ENCODE results near the gene SMAD7.

Gene SMAD7

GRCh38 chr18:48962252-48962993, 11.7 kb upstream of the SMAD7 start:
- in situ Hi-C loops (cut with HindIII; ENCODE audit: low sequenced_read_pairs), result no loop called here

DNA sequence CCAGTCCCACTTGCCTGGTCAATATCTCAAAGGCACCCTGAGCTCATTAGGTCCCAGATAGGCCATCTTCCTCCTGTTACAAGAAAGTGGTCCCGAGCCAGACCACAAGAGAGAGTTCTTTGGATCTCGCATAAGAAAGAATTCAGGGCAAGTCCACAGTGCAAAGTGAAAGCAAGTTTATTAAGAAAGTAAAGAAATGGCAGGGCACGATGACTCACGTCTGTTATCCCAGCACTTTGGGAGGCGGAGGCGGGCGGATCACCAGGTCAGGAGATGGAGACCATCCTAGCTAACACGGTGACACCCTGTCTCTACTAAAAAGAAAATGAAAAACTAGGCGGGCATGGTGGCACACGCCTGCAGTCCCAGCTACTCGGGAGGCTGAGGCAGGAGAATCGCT, 10.8 kb upstream of the SMAD7 start:
- in situ Hi-C loops (cut with HindIII; ENCODE audit: low sequenced_read_pairs), result no loop called here

GRCh38 chr18:48959921-48960920, 9.5 kb upstream of the SMAD7 start:
- in situ Hi-C loops (cut with HindIII; ENCODE audit: low sequenced_read_pairs), result no loop called here

GRCh38 chr18:48959551-48959920, 8.8 kb upstream of the SMAD7 start:
- in situ Hi-C loops (cut with HindIII; ENCODE audit: low sequenced_read_pairs), result no loop called here

- in situ Hi-C loops (cut with HindIII; ENCODE audit: low sequenced_read_pairs), result no loop called here
Observed at GRCh38 chr18:48958951-48959350, 8.2 kb upstream of the SMAD7 start.

GRCh38 chr18:48957616-48958015, 6.9 kb upstream of the SMAD7 start:
- in situ Hi-C loops (cut with HindIII; ENCODE audit: low sequenced_read_pairs), result no loop called here

DNA sequence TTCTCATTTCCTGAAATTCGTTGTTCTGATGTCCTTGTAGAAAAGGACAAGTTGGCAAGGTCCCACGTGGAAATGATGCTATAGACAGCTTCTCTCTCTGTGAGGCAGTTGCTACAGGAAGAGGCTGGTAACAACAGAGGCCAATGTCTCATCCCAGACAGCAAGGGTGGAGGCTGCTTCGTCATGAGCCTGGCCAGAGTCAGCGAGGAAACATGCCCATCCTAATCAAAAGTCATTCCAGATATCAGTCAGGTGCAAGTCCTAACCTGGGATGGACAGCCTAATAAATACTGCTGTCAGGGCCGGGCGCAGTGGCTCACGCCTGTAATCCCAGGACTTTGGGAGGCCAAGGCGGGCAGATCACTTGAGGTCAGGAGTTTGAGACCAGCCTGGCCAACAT, 6.4 kb upstream of the SMAD7 start:
- in situ Hi-C loops (cut with HindIII; ENCODE audit: low sequenced_read_pairs), result no loop called here

GRCh38 chr18:48956356-48956755, 5.6 kb upstream of the SMAD7 start:
- in situ Hi-C loops (cut with HindIII; ENCODE audit: low sequenced_read_pairs), result no loop called here

DNA sequence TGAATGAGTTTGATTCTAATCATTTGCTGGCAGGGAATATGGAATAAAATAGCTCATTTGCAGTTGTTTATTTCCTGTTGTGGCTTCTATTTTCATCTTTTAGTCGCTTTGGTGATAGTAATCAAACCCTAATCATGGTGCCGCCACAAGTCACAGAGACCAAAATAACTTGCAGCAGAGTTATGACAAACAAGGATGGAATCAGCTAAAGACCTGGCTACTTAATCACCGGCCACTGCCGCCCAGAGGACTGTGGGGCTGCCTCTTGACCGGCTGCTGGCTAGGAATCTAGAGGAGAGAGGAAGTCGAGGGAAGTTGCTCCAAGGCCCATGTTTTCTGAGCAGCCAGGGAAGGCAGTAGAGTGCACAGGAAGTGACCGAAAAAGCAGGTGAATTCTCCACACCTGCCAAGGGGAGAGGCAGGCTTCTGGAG, 5.1 kb upstream of the SMAD7 start:
- in situ Hi-C loops (cut with HindIII; ENCODE audit: low sequenced_read_pairs), result no loop called here

DNA sequence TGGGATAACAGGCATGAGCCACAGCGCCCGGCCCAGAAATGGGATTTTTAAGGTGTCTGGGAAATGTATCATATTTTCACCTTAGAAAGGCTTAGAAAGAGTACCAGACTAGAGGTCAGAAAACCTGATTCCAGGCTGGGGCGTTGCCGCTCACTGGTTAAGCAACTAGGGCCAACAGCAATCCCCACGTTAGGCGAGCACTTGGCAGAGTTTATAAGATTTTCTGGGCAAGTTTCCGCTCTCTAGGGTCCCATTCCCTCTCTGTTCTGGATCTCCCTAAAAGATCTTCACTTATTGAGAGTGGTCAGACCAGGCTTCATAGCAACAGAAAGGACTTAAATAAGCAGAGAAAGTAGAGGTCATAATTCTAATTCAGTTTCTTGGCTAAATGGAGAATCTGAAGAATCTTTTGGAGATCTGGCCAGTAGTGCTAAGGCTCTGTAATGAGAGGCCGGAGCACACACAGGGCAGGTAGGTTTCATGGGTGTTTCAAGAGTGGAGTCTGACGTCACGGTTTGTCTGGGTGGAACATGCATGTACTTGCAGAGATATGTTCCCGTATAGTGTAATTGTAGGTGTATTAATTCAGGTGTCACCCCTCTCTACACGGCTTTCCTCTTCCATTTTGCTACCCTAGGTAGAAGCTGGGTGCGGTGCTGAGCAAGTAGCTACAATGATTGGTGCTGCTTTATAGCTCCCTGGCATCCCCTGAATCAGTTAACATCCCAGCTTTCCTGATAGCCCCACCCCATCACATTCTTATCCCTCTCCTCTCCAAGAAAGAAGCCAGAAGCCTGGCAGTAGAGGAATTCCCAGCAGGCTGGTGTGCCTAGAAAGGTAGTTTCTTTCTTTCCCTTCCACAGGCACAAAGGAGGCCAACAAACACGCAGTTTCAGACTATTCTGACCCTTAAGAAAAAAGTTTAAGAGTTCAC, 4.4 kb upstream of the SMAD7 start:
- in situ Hi-C loops (cut with HindIII; ENCODE audit: low sequenced_read_pairs), result no loop called here

DNA sequence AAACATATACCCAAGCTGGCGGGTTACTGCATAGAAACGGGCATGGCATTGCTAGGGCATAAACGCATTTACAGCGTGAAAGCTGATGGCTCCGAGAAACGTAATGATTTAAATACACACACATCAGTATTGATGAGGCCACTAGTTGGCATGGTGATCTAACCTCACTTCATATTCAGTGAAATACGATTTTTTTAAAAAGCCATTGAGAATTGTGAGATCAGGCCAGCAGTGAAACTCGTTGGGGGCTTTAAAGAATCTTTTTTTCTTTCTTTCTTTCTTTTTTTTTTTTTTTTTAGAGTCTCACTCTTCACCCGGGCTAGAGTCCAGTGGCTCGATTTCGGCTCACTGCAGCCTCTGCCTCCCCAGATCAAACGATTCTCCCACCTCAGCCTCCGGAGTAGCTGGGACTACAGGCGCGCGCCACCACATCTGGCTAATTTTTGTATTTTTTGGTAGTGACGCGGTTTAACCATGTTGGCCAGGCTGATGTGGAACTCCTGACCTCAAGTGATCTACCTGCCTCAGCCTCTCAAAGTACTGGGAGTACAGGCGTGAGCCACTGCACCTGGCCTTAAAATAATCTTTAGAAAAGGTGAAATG, 2.4 kb upstream of the SMAD7 start:
- in situ Hi-C loops (cut with HindIII; ENCODE audit: low sequenced_read_pairs), result no loop called here

DNA sequence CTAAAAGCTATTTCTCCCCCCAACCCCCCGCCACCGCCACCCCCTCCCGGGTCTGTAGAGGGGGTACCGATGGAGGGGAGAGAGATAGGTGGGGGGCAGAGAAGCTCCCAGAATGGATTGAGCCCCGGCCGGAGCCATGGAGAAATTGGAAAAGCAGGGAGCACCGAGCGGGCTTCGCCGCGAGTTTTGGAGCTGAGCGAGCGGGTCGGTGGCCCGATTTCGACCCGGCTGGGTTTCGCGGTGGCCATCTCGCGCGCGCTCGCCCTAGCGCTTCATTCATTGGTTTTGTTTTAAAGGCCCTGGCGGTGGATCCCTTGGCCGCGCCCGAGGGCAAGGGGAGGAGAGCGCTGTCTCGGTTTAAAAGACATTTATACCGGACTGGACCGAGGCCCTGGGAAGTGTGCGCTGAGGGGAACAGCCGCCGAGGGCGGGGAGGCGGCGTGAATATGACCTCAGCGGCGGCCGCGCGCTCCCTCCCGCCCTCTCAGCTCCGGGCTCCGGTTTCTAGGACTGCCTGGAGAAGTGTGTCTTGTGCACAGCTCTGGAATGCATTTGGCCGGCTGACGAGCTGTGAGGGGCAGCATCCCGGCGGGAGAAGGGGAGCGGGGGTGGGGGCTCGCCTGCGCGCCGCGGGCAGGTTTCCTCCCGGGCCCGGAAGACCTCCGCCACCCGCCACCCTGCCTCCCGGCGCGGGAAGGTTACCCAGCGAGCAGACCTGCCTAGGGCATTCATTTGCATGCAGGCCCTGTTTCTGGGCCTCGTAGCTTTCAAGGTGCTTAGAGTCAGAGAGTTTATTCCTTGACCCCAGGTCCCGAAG, 1.7 kb upstream of the SMAD7 start:
- in situ Hi-C loops (cut with HindIII; ENCODE audit: low sequenced_read_pairs), result no loop called here

GRCh38 chr18:48951448-48952286, 902 bp upstream of the SMAD7 start:
- in situ Hi-C loops (cut with HindIII; ENCODE audit: low sequenced_read_pairs), result no loop called here

DNA sequence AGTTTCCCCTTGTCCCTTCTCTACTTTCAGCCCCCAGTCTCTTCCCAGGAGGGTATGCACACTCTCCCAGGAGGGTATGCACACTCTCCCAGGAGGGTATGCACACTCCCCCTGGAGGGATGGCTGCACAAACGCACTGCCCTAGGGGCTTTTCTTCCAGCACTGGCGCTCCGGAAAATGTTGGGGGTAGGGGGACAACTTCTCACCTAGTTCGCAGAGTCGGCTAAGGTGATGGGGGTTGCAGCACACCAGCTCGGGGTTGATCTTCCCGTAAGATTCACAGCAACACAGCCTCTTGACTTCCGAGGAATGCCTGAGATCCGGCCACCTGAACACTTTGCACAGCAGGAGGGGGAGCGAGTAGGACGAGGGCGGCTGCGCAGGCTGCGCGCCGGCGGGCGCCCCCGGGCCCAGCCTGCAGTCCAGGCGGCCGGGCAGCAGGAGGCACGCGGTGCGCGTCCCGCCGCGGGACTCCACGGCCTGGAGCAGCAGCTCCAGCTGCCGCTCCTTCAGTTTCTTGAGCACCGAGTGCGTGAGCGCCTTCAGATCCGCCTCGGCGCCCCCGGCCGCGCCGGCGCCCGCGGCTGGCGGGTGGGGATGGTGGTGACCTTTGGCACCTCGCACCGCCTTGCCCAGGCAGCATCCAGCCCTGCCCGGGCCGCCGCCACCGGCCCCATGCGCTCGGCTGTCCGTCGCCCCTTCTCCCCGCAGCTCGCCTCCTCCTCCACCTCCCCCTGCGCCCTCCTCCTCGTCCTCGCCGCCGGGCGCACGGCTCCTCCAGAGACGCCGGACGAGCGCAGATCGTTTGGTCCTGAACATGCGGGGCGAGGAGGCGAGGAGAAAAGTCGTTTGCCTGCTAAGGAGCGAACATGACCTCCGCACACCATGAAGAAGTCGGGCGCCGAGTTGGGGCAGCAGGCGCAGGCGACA, 894 bp downstream of the SMAD7 start:
- in situ Hi-C loops (cut with HindIII; ENCODE audit: low sequenced_read_pairs), result loop anchor here (25.0 kb wide), 1 partner anchor 487 kb away; no protein-coding TSS in a partner anchor

DNA sequence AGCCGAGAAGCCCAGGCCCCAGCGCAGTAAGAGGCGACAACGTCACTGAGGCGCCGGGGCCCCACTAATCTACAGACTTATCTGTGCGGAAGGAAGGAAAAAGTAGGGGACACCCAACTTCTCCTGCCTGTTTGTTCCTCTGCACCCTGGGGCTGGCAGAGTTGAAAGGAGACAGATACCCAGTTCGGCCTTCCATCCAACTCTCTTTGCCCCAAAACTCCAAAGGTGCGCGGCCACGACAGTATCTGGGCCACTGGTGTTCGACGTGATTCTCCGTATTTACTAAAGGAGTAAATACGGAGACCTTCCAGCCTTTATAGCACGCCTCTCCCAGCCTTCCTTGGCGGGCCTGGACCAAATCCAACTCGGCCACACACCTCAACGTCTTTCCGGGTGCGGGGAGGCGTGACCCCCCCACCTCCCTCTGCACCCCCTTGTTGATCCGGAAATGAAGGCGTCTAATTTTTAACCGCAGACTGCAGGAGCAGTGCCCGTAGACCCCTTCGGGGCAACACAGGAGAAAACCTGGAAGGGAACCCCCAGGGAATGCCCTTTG, 1.6 kb downstream of the SMAD7 start:
- in situ Hi-C loops (cut with HindIII; ENCODE audit: low sequenced_read_pairs), result loop anchor here (25.0 kb wide), 1 partner anchor 488 kb away; no protein-coding TSS in a partner anchor

- in situ Hi-C loops (cut with HindIII; ENCODE audit: low sequenced_read_pairs), result loop anchor here (25.0 kb wide), 1 partner anchor 489 kb away; no protein-coding TSS in a partner anchor
Observed at GRCh38 chr18:48948112-48949049, 2.4 kb downstream of the SMAD7 start.

Data from endothelial cell of hepatic sinusoid (primary cell).